SK-N-SH (cell line): ENCODE results near the gene PALM. TPM values are rescaled to one million over a fixed set of nuclear protein-coding genes. Genes with fewer than 3 reads are reported as not detected.

ENCODE experiments used
- CTCF ChIA-PET: fragments of 300-600, 350-600 bp; formaldehyde crosslinking; extraction: SDS; loops from one replicate; lab custom pipeline; 2021; lab: Yijun Ruan, JAX
- POLR2A ChIA-PET: fragments of 350-600 bp; sonication (Branson Sonifier 250); formaldehyde crosslinking; extraction: SDS; loops from one replicate; lab custom pipeline; 2020; ENCODE audit warnings: antibody characterized with exemption, inconsistent platforms; lab: Yijun Ruan, JAX
- DNase-seq: peaks from one replicate; pipeline ENCODE4 v3.0.0; 2012
- H2AFZ ChIP-seq: fragments of 200-600 bp; sonication (generic); 2 replicates; pipeline ENCODE4 v1.8.1; 2016; ENCODE audit warnings: antibody characterized with exemption, mild to moderate bottlenecking, low read depth
- H3F3A ChIP-seq: fragments of 200-600 bp; sonication (generic); replicated peaks from 2 replicates; pipeline ENCODE3; 2016; ENCODE audit warnings: antibody characterized with exemption, mild to moderate bottlenecking; ENCODE audit not compliant: insufficient read depth
- H3K27ac ChIP-seq, 2 experiments: fragments of 200-500 bp in 1 of 2; fragments of 200-600 bp in 1 of 2; sonication (Bioruptor generic) in 1 of 2; sonication (generic), shearing (Covaris generic) in 1 of 2; 2 replicates each; pipeline versions ENCODE4 v1.5.1 to v1.6.1; 2014 to 2016; ENCODE audit warnings: low read depth in 2 of 2, inconsistent platforms in 1 of 2, low read length in 1 of 2, mild to moderate bottlenecking in 1 of 2, mixed read lengths in 1 of 2
- H3K27me3 ChIP-seq: fragments of 200-600 bp; sonication (generic), shearing (Covaris generic); 2 replicates; pipeline ENCODE4 v1.6.1; 2016; ENCODE audit warnings: mixed run types; ENCODE audit not compliant: insufficient read depth
- H3K36me3 ChIP-seq, 2 experiments: fragments of 200-500 bp in 1 of 2; fragments of 200-600 bp in 1 of 2; sonication (Bioruptor generic) in 1 of 2; sonication (generic) in 1 of 2; replicated peaks in 1 of 2; 2 replicates each; pipeline versions ENCODE3 to v1.5.1; 2014 to 2016; ENCODE audit warnings: low read length in 1 of 2, mild to moderate bottlenecking in 1 of 2; ENCODE audit not compliant: insufficient read depth in 2 of 2, control insufficient read depth in 1 of 2
- H3K4me1 ChIP-seq, 2 experiments: fragments of 200-500 bp in 1 of 2; fragments of 200-600 bp in 1 of 2; sonication (Bioruptor generic) in 1 of 2; sonication (generic), shearing (Covaris generic) in 1 of 2; 2 replicates each; pipeline versions ENCODE4 v1.5.1 to v1.6.1; 2014 to 2016; ENCODE audit warnings: low read depth in 1 of 2, low read length in 1 of 2, mixed run types in 1 of 2; ENCODE audit not compliant: insufficient read depth in 2 of 2, control insufficient read depth in 1 of 2
- H3K4me2 ChIP-seq: fragments of 200-600 bp; sonication (generic), shearing (Covaris generic); 2 replicates; pipeline ENCODE4 v1.6.1; 2017; ENCODE audit warnings: mixed run types
- H3K4me3 ChIP-seq, 2 experiments: fragments of 200-500 bp in 1 of 2; fragments of 200-600 bp in 1 of 2; sonication (Bioruptor generic) in 1 of 2; sonication (generic), shearing (Covaris generic) in 1 of 2; 2 replicates each; pipeline versions ENCODE4 v1.5.1 to v1.8.1; 2014 to 2016; ENCODE audit warnings: low read depth in 2 of 2, inconsistent platforms in 1 of 2, low read length in 1 of 2, mild to moderate bottlenecking in 1 of 2, mixed read lengths in 1 of 2, moderate library complexity in 1 of 2
- H3K79me2 ChIP-seq: fragments of 200-600 bp; sonication (generic); 2 replicates; pipeline ENCODE4 v1.8.1; 2017; ENCODE audit warnings: mild to moderate bottlenecking; ENCODE audit not compliant: insufficient read depth
- H3K9ac ChIP-seq: fragments of 200-600 bp; sonication (generic); 2 replicates; pipeline ENCODE4 v1.6.1; 2017; ENCODE audit warnings: mixed run types
- H3K9me2 ChIP-seq: fragments of 200-600 bp; sonication (generic); 2 replicates; pipeline ENCODE4 v1.6.1; 2017; ENCODE audit warnings: mixed run types
- H3K9me3 ChIP-seq: fragments of 200-600 bp; sonication (generic); 2 replicates; pipeline ENCODE4 v1.6.1; 2017; ENCODE audit warnings: mixed run types, mild to moderate bottlenecking, moderate library complexity
- H4K20me1 ChIP-seq: fragments of 200-600 bp; sonication (generic); 2 replicates; pipeline ENCODE4 v1.6.1; 2017; ENCODE audit warnings: mild to moderate bottlenecking, mixed run types; ENCODE audit not compliant: insufficient read depth
- CHD2 ChIP-seq: fragments of 150-350 bp; IDR thresholded peaks from 2 replicates; pipeline ENCODE4 v1.6.1; 2018; ENCODE audit warnings: low read length; ENCODE audit not compliant: partially characterized antibody
- EZH2phosphoT487 ChIP-seq: fragments of 200-600 bp; sonication (generic); IDR thresholded peaks from 2 replicates; pipeline ENCODE4 v1.6.1; 2017; ENCODE audit warnings: low read depth, mixed run types, mild to moderate bottlenecking, antibody characterized with exemption, moderate library complexity, borderline replicate concordance
- FOSL2 ChIP-seq: IDR thresholded peaks from 2 replicates; pipeline ENCODE4 v1.4.0; 2012; ENCODE audit warnings: low read depth, mild to moderate bottlenecking, moderate library complexity, borderline replicate concordance
- FOXJ3 ChIP-seq: sonication (generic); formaldehyde crosslinking; IDR thresholded peaks from 2 replicates; pipeline ENCODE4 v1.5.1; 2020; ENCODE audit warnings: mild to moderate bottlenecking, missing genetic modification reagents
- MEF2A ChIP-seq: IDR thresholded peaks from 2 replicates; pipeline ENCODE4 v1.4.0; 2012; ENCODE audit warnings: low read depth, borderline replicate concordance
- MXI1 ChIP-seq: IDR thresholded peaks from 2 replicates; pipeline ENCODE4 v1.6.1; 2012; ENCODE audit warnings: mild to moderate bottlenecking, low read depth, low read length, improper control_type of control experiment
- NRF1 ChIP-seq: IDR thresholded peaks from 2 replicates; pipeline ENCODE4 v1.6.1; 2012; ENCODE audit warnings: low read depth, mild to moderate bottlenecking, low read length
- RFX5 ChIP-seq: IDR thresholded peaks from 2 replicates; pipeline ENCODE4 v1.6.1; 2012; ENCODE audit warnings: mild to moderate bottlenecking, improper control_type of control experiment, low read length
- RXRA ChIP-seq: IDR thresholded peaks from 2 replicates; pipeline ENCODE4 v1.4.0; 2012; ENCODE audit warnings: low read depth, mild to moderate bottlenecking, borderline replicate concordance
- SMC3 ChIP-seq: IDR thresholded peaks from 2 replicates; pipeline ENCODE4 v1.6.1; 2012; ENCODE audit warnings: low read depth, low read length, improper control_type of control experiment
- TAF1 ChIP-seq: IDR thresholded peaks from 2 replicates; pipeline ENCODE4 v1.6.1; 2012; ENCODE audit warnings: low read depth, mild to moderate bottlenecking, low read length, moderate library complexity, borderline replicate concordance
- TCF12 ChIP-seq: IDR thresholded peaks from 2 replicates; pipeline ENCODE4 v1.4.0; 2012
- USF2 ChIP-seq: fragments of 150-350 bp; IDR thresholded peaks from 2 replicates; pipeline ENCODE4 v1.6.1; 2017; ENCODE audit warnings: antibody characterized with exemption, low read length, low read depth, borderline replicate concordance
- ZBTB33 ChIP-seq: IDR thresholded peaks from 2 replicates; pipeline ENCODE4 v1.4.0; 2012; ENCODE audit warnings: low read depth, borderline replicate concordance
- WGBS: methylation state at CpG from one replicate; pipeline ENCODE4 v1.1.6; 2017; ENCODE audit warnings: low lambda C conversion rate; 5-methylcytosine and 5-hydroxymethylcytosine counted together
- polyA plus RNA-seq, 3 experiments: library from polyadenylated mRNA; depleted of rRNA; stranded (reverse); fragments of >200 nt; gene quantifications; 2 replicates each; pipeline ENCODE4 v1.2.3, GENCODE V29; 2012
- TF ChIP-seq, protein P1 (sequence below): fragments of 200-600 bp; sonication (generic); IDR thresholded peaks from 2 replicates; pipeline ENCODE4 v1.6.1; 2017; ENCODE audit warnings: antibody characterized with exemption, mild to moderate bottlenecking, moderate library complexity
- TF ChIP-seq, protein P2 (sequence below): IDR thresholded peaks from 2 replicates; pipeline ENCODE4 v1.4.0; 2012; ENCODE audit warnings: low read depth, borderline replicate concordance
- TF ChIP-seq, protein P3 (sequence below): IDR thresholded peaks from 2 replicates; pipeline ENCODE4; 2012

Gene PALM
- polyA plus RNA-seq, 1 of the 3 experiments (the other 2 are of a cell fraction), result 15.6 TPM

GRCh38 chr19:741506-742131 is 32.9 kb downstream of the PALM start:
- 83% methylated on average over 19 of the region's 19 CpGs for WGBS
- Histone ChIP-seq H3K4me3 (no peak overlapping the region), H3K36me3 (no peaks in the 10 kb centered on the region), H3K9me3 (no peaks in the 10 kb centered on the region), H3F3A (no peaks in the 10 kb centered on the region), H3K79me2 (no peaks in the 10 kb centered on the region), H3K9me2 (no peaks in the 10 kb centered on the region), H3K9ac (no peak overlapping the region), H4K20me1 (no peaks in the 10 kb centered on the region), H3K27me3 (no peaks in the 10 kb centered on the region), H3K4me2 (no peak overlapping the region), H3K27ac (no peak overlapping the region), H2AFZ (no peak overlapping the region), H3K4me1 (no peaks in the 10 kb centered on the region)
- peak; percentile 71 for DNase-seq
- ChIA-PET CTCF (interaction anchor here (0.7 to 1.5 kb wide), 9 partner anchors 8 to 220 kb away, joined by 3 to 6 read pairs (median 3); partner anchors contain the start of genes FSTL3 and PALM), POLR2A (no interaction called here)
- TF ChIP-seq, protein P1, sequence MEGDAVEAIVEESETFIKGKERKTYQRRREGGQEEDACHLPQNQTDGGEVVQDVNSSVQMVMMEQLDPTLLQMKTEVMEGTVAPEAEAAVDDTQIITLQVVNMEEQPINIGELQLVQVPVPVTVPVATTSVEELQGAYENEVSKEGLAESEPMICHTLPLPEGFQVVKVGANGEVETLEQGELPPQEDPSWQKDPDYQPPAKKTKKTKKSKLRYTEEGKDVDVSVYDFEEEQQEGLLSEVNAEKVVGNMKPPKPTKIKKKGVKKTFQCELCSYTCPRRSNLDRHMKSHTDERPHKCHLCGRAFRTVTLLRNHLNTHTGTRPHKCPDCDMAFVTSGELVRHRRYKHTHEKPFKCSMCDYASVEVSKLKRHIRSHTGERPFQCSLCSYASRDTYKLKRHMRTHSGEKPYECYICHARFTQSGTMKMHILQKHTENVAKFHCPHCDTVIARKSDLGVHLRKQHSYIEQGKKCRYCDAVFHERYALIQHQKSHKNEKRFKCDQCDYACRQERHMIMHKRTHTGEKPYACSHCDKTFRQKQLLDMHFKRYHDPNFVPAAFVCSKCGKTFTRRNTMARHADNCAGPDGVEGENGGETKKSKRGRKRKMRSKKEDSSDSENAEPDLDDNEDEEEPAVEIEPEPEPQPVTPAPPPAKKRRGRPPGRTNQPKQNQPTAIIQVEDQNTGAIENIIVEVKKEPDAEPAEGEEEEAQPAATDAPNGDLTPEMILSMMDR, result peak; percentile 21
- TF ChIP-seq RXRA (no peak), NRF1 (no peak), ZBTB33 (no peak)

DNA sequence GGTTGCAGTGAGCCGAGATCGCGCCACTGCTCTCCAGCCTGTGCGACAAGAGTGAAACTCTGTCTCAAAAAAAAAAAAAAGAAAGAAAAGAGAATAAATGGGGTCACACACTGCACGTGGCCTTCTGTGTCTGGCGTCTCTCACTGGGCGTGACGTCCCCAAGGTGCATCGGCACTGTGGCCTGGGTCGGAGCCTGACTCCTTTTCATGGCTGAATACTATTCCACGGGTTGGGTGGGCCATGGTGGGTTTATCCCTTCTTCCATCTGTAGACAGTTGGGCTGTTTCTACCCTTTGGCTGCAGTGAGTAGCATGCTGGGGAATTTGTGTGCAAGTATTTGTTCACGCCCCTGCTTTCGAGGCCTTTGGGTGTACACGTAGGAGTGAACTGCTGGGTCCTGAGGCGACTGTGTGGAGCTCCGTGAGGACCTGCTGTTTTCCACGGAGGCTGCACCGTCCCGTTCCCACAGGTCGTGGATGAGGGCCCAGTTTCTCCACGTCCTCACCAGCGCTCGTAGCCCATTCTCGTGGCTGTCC is 33.9 kb downstream of the PALM start:
- no peaks in the 10 kb centered on the region for H3F3A ChIP-seq
- ChIA-PET CTCF (interaction anchor here (1.3 to 1.7 kb wide), 4 partner anchors 8 to 219 kb away, joined by 3 to 7 read pairs (median 4); partner anchors contain the start of gene PALM), POLR2A (no interaction called here)
- 93% methylated on average over 24 of the region's 24 CpGs for WGBS
- no peak overlapping the region for H3K27ac ChIP-seq
- H3K9me2 ChIP-seq, result no peaks in the 10 kb centered on the region
- H3K9ac ChIP-seq, result no peak overlapping the region
- H3K4me3 ChIP-seq, result no peak overlapping the region
- no peak overlapping the region for H3K4me2 ChIP-seq
- no peak overlapping the region for H2AFZ ChIP-seq
- no peaks in the 10 kb centered on the region for H3K27me3 ChIP-seq
- H3K79me2 ChIP-seq, result no peaks in the 10 kb centered on the region
- H3K9me3 ChIP-seq, result no peaks in the 10 kb centered on the region
- no peaks in the 10 kb centered on the region for H3K36me3 ChIP-seq
- DNase-seq, result no peak
- H3K4me1 ChIP-seq, result no peaks in the 10 kb centered on the region
- no peaks in the 10 kb centered on the region for H4K20me1 ChIP-seq
- TF ChIP-seq TCF12 (no peak), FOSL2 (no peak), MXI1 (no peak), CHD2 (no peak), EZH2phosphoT487 (no peak), TAF1 (no peak), FOXJ3 (CRISPR knock-in tag) (no peak), MEF2A (no peak), USF2 (no peak), SMC3 (no peak), RFX5 (no peak)
- TF ChIP-seq, protein P2, sequence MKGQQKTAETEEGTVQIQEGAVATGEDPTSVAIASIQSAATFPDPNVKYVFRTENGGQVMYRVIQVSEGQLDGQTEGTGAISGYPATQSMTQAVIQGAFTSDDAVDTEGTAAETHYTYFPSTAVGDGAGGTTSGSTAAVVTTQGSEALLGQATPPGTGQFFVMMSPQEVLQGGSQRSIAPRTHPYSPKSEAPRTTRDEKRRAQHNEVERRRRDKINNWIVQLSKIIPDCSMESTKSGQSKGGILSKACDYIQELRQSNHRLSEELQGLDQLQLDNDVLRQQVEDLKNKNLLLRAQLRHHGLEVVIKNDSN, result no peak
- TF ChIP-seq, protein P1, result no peak
- TF ChIP-seq, protein P3, sequence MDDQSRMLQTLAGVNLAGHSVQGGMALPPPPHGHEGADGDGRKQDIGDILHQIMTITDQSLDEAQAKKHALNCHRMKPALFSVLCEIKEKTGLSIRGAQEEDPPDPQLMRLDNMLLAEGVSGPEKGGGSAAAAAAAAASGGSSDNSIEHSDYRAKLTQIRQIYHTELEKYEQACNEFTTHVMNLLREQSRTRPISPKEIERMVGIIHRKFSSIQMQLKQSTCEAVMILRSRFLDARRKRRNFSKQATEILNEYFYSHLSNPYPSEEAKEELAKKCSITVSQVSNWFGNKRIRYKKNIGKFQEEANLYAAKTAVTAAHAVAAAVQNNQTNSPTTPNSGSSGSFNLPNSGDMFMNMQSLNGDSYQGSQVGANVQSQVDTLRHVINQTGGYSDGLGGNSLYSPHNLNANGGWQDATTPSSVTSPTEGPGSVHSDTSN, result no peak
